ENCODE data around the gene MLLT3.

DNA sequence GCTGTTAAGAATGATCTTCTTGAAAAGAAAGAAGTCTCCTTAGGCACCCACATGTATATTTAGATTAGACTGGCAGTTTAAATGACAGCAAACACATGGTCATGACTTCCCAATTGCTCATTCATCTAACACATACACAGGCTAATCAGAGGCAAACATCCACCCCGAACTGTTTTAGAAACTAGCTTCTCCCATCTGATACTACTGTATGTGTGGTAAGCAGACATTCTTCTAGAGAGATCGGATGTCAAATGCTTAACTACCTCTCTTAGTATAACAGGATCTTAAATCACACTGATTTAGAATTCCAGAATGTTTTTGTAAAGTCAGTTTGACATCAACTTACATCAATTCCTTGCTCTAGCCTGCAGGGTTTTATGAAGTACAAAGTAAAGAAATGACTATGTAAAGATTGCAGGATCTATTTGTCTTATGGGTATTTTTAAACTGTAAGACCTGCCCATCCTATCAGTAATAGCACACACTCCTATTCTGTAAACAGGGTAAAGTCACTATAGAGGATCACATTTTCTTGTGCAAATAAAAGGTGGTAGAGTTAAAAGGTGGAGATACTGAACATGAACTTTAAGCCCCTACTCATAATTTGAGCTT lies 239.7 kb downstream of the MLLT3 start:
- TF ChIP-seq, protein P1, sequence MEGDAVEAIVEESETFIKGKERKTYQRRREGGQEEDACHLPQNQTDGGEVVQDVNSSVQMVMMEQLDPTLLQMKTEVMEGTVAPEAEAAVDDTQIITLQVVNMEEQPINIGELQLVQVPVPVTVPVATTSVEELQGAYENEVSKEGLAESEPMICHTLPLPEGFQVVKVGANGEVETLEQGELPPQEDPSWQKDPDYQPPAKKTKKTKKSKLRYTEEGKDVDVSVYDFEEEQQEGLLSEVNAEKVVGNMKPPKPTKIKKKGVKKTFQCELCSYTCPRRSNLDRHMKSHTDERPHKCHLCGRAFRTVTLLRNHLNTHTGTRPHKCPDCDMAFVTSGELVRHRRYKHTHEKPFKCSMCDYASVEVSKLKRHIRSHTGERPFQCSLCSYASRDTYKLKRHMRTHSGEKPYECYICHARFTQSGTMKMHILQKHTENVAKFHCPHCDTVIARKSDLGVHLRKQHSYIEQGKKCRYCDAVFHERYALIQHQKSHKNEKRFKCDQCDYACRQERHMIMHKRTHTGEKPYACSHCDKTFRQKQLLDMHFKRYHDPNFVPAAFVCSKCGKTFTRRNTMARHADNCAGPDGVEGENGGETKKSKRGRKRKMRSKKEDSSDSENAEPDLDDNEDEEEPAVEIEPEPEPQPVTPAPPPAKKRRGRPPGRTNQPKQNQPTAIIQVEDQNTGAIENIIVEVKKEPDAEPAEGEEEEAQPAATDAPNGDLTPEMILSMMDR (conservative IDR thresholded peaks at IDR 0.05) = no peak
- no peak for TF ChIP-seq EZH2 (IDR thresholded peaks at IDR 0.05; ENCODE audit: low read depth)
